ENCODE results near the gene SPDYE6. TPM values are rescaled to one million over a fixed set of nuclear protein-coding genes. Genes with fewer than 3 reads are reported as not detected.

Gene SPDYE6
- not detected for total RNA-seq

DNA sequence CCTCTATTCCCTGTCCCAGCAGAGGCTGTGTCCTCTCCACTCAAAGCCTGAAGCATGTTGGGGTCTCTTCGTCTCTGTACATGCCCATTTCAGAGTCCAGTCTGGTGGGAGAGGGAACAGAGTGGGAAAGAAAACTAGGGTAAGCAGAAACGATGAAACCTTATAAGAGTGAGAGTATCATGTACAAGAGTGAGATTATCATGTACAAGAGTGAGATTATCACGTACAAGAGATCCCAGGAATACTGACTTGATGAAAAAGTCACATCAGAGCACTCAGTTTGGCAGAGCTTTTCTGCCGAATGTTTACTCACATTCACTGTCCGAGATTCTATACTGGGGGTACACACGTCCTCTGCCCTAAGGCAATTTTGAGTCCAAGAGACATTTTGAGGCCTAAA lies at the start of gene SPDYE6:
SPDYE6 (minus strand) TSS at position 101 of the 400 bp plus-strand sequence. CDS start 421 bp downstream, outside the sequence.

GRCh38 chr7:102395873-102396709 lies 39.8 kb upstream of the SPDYE6 start, which contains the start of gene PRKRIP1:
Gene PRKRIP1, plus strand, starts transcription at chr7:102396363. Its CDS starts 49 bp downstream, at chr7:102396412.

Small RNAs within 50 kb of the gene (small RNA-seq; reads per million reads assigned to genes)
- not detected for gene AC091390.4
- gene MIR548O = not detected
- gene RF00019 = not detected

Other genes with a start within 250 kb of the SPDYE6 start
- gene SH2B2, start 69.6 kb downstream of the SPDYE6 start, total RNA-seq = 10.8 TPM
- 21.2 TPM for gene PRKRIP1, start 39.9 kb upstream of the SPDYE6 start, total RNA-seq
- 45.4 TPM for gene ORAI2, start 77.1 kb upstream of the SPDYE6 start, total RNA-seq
- gene ALKBH4, start 108.4 kb upstream of the SPDYE6 start, total RNA-seq = 13.6 TPM
- gene LRWD1, start 108.5 kb upstream of the SPDYE6 start, total RNA-seq = 44.5 TPM
- 13.1 TPM for gene POLR2J, start 122.5 kb upstream of the SPDYE6 start, total RNA-seq
- gene RASA4B, start 161.3 kb upstream of the SPDYE6 start, total RNA-seq = 17.1 TPM
- 2.8 TPM for gene UPK3BL2, start 187.3 kb upstream of the SPDYE6 start, total RNA-seq
- gene SPDYE2, start 194.8 kb upstream of the SPDYE6 start, total RNA-seq = 0.23 TPM
- 34.4 TPM for gene POLR2J3, start 216.1 kb upstream of the SPDYE6 start, total RNA-seq

Measured in diencephalon (tissue), 1 donor.